Lower lobe of right lung (tissue), 2 donors: ENCODE measurements around the gene MTTP. TPM values are rescaled to one million over a fixed set of nuclear protein-coding genes. Genes with fewer than 3 reads are reported as not detected.

ENCODE experiments used
- ATAC-seq, 2 donors: fragments of 200-7000 bp; cut with Tn5 transposase; one replicate each; pipeline ENCODE4 v1.9.1; 2020 to 2022; ENCODE audit warnings: mild to moderate bottlenecking in 2 of 2, moderate library complexity in 2 of 2
- DNase-seq: peaks from one replicate; pipeline ENCODE4 v3.0.0-alpha.2; 2020
- H3K27ac ChIP-seq: fragments of 200-600 bp; one replicate; pipeline ENCODE4 v1.8.0; 2022
- H3K27me3 ChIP-seq: fragments of 200-600 bp; one replicate; pipeline ENCODE4 v1.8.0; 2022; ENCODE audit warnings: low read depth
- H3K36me3 ChIP-seq: fragments of 200-600 bp; one replicate; pipeline ENCODE4 v1.8.0; 2022; ENCODE audit warnings: mild to moderate bottlenecking
- H3K4me1 ChIP-seq: fragments of 200-600 bp; one replicate; pipeline ENCODE4 v1.8.0; 2022
- H3K4me3 ChIP-seq: fragments of 200-600 bp; one replicate; pipeline ENCODE4 v1.8.0; 2022; ENCODE audit warnings: mild to moderate bottlenecking
- H3K9me3 ChIP-seq: fragments of 200-600 bp; one replicate; pipeline ENCODE4 v1.8.0; 2022
- intact Hi-C: fragments of 100-400 bp; cut with DNase I; formaldehyde crosslinking; loops from one replicate; pipeline ENCODE4 v1.11.0; 2022
- total RNA-seq: library from RNA; stranded (reverse); fragmentation: NEBNext Ultra II Directional; extraction: Animal tissue kit (Norgen Biotek cat#: 25700); gene quantifications from one replicate; pipeline ENCODE4 v1.2.1, GENCODE V29; 2021
- TF ChIP-seq, protein P1 (sequence below): fragments of 200-600 bp; IDR thresholded peaks from one replicate; pipeline ENCODE4 v1.8.0; 2022; ENCODE audit warnings: antibody characterized with exemption, mild to moderate bottlenecking
- donor health status: DM: no; HTN: yes; CAD: no; lungs with severe emphysema.

MTTP gene
- total RNA-seq, 1 donor from 2014 or later, result 0.15 TPM

DNA sequence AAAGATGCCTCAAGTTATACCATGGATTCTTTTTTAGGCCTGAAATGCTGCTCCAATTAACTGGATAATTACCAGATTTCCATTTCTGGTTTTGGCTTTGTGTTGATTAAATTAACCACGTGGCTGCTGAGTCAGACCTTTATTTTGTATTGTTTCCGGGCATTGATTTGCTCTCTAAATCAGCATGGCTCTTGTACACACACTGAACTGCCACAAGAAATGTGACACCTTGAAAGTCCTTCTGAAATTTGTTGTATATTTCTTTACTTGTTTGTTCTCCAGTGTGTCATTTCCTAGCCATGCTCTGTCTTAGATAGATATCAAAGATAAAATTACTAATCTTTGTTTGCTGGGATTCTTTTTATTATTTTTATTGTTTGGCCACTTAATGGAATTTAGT, 11.7 kb downstream of the MTTP start:
- no peak overlapping the region for H3K4me3 ChIP-seq
- no peaks in the 10 kb centered on the region for H3K4me1 ChIP-seq
- TF ChIP-seq, protein P1, sequence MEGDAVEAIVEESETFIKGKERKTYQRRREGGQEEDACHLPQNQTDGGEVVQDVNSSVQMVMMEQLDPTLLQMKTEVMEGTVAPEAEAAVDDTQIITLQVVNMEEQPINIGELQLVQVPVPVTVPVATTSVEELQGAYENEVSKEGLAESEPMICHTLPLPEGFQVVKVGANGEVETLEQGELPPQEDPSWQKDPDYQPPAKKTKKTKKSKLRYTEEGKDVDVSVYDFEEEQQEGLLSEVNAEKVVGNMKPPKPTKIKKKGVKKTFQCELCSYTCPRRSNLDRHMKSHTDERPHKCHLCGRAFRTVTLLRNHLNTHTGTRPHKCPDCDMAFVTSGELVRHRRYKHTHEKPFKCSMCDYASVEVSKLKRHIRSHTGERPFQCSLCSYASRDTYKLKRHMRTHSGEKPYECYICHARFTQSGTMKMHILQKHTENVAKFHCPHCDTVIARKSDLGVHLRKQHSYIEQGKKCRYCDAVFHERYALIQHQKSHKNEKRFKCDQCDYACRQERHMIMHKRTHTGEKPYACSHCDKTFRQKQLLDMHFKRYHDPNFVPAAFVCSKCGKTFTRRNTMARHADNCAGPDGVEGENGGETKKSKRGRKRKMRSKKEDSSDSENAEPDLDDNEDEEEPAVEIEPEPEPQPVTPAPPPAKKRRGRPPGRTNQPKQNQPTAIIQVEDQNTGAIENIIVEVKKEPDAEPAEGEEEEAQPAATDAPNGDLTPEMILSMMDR, result no peak
- H3K27me3 ChIP-seq, result no peaks in the 10 kb centered on the region
- H3K27ac ChIP-seq, result no peak overlapping the region
- DNase-seq (no peak), ATAC-seq (no peak)
- no peaks in the 10 kb centered on the region for H3K9me3 ChIP-seq
- intact Hi-C loops, result no loop called here
- no peaks in the 10 kb centered on the region for H3K36me3 ChIP-seq

DNA sequence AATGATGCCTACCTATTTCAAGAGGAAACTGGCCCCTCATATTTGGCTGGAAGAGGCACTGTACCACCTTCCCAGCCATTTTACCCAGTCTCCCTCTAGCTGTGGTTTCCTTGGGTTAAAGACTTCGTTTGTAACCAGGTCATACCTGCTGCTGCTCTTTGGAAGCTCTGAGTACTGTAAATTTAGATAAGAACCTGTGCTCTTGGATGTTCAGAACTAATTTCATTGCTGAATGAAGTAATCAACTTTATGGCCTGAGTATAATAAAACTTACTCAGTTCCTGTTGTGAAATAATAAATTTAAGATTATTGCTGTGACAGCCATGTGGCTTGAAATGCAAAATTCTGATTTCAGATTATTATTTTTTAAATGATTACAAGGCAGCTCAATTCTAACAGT, 12.2 kb downstream of the MTTP start:
- DNase-seq (no peak), ATAC-seq (no peak)
- intact Hi-C loops, result no loop called here
- H3K36me3 ChIP-seq, result no peaks in the 10 kb centered on the region
- no peaks in the 10 kb centered on the region for H3K4me1 ChIP-seq
- no peaks in the 10 kb centered on the region for H3K9me3 ChIP-seq
- TF ChIP-seq, protein P1, result no peak
- H3K27me3 ChIP-seq, result no peaks in the 10 kb centered on the region
- no peak overlapping the region for H3K4me3 ChIP-seq
- no peak overlapping the region for H3K27ac ChIP-seq

DNA sequence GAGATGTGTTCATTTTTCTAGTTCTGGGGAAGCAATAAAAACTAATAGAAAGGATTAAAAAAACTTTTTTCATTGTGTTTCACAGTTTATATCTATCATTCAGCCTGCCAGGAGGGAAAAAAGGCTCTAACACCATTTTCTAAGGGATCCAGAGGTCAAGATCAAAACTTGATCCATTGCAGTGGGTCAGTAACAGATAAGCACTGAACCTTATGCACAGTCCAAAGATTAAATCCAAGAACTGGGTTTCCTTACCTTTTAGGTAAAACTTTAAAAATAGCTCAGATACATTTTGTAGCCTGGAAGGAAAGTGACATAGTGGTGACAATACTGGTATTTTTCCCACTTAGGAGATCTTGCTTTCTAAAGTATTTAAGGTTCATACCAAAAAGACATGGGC, 12.7 kb downstream of the MTTP start:
- ATAC-seq (no peak), DNase-seq (no peak)
- Histone ChIP-seq H3K27me3 (no peaks in the 10 kb centered on the region), H3K36me3 (no peaks in the 10 kb centered on the region), H3K27ac (no peak overlapping the region), H3K4me1 (no peaks in the 10 kb centered on the region), H3K4me3 (no peak overlapping the region), H3K9me3 (no peaks in the 10 kb centered on the region)
- intact Hi-C loops, result no loop called here
- TF ChIP-seq, protein P1, result no peak

DNA sequence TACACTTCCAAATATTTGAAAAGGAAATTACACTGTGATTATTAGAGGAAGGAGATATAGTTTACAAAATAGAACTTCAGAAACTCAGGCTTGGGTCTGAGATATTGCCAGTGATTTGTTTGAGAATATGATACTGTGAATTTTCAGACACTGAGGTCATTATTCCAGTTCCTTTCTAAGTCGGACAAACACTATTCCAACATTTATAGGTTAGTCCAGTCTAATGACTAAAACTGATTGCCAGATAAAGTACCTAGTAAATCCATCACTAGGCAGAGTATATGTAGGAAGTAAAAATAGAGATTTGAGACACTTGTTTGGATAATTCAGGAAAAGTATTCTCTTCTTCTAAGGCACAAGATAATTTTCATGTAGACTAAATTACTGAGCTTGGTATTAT, 13.2 kb downstream of the MTTP start:
- H3K9me3 ChIP-seq, result no peaks in the 10 kb centered on the region
- intact Hi-C loops, result no loop called here
- H3K4me1 ChIP-seq, result no peaks in the 10 kb centered on the region
- TF ChIP-seq, protein P1, result no peak
- H3K27ac ChIP-seq, result no peak overlapping the region
- no peak for ATAC-seq
- no peaks in the 10 kb centered on the region for H3K36me3 ChIP-seq
- no peaks in the 10 kb centered on the region for H3K27me3 ChIP-seq
- H3K4me3 ChIP-seq, result no peak overlapping the region
- DNase-seq, result no peak

DNA sequence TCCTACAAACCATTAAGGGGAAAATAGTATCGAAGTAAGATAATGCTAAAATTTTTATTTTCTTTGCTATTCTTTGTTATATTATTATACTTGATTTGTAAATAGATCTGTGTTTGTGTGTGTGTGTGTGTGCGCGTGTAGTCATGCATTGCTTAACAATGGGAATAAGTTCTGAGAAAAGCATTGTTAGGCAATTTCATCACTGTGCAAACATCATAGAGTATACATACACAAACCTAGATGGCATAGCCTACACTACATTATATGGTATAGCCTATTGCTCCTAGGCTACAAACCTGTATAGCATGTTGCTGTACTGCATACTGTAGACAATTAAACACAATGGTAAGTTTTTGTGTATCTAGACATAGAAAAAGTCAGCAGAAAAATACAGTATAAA, 17.1 kb downstream of the MTTP start:
- ATAC-seq, result no peak
- intact Hi-C loops, result no loop called here
- H3K9me3 ChIP-seq, result no peaks in the 10 kb centered on the region
- H3K36me3 ChIP-seq, result no peaks in the 10 kb centered on the region
- H3K4me3 ChIP-seq, result no peak overlapping the region
- no peaks in the 10 kb centered on the region for H3K27me3 ChIP-seq
- H3K27ac ChIP-seq, result no peak overlapping the region
- H3K4me1 ChIP-seq, result no peaks in the 10 kb centered on the region
- TF ChIP-seq, protein P1, result no peak
- no peak for DNase-seq
